H7 (cell line): ENCODE data around the gene AHRR. TPM values are rescaled to one million over a fixed set of nuclear protein-coding genes. Genes with fewer than 3 reads are reported as not detected.
"Not testable (repeated sequence)": the region's sequence is repeated elsewhere in the genome, so short reads cannot be mapped to it uniquely, and the experiment has no call there.

Experiments used
- DNase-seq: peaks from one replicate; pipeline ENCODE4 v3.0.0; 2012
- H3K27me3 ChIP-seq: 2 replicates; pipeline ENCODE4 v1.6.0; 2011; ENCODE audit warnings: mild to moderate bottlenecking, low read length; ENCODE audit not compliant: control insufficient read depth, insufficient read depth
- H3K36me3 ChIP-seq: replicated peaks from 2 replicates; pipeline ENCODE4 v1.5.1; 2011; ENCODE audit warnings: low read length; ENCODE audit not compliant: control insufficient read depth, insufficient read depth
- H3K4me3 ChIP-seq: 2 replicates; pipeline ENCODE4 v1.5.1; 2011; ENCODE audit warnings: low read depth, mild to moderate bottlenecking, control low read depth, low read length, moderate library complexity; ENCODE audit not compliant: insufficient read depth
- total RNA-seq: library from RNA; depleted of rRNA; stranded (reverse); fragments of >200 nt; shearing (Covaris generic); gene quantifications from 2 replicates; pipeline ENCODE4 v1.2.3, GENCODE V29; 2014

Gene AHRR
- total RNA-seq, 1 experiment from 2014 or later, result 1.4 TPM

DNA sequence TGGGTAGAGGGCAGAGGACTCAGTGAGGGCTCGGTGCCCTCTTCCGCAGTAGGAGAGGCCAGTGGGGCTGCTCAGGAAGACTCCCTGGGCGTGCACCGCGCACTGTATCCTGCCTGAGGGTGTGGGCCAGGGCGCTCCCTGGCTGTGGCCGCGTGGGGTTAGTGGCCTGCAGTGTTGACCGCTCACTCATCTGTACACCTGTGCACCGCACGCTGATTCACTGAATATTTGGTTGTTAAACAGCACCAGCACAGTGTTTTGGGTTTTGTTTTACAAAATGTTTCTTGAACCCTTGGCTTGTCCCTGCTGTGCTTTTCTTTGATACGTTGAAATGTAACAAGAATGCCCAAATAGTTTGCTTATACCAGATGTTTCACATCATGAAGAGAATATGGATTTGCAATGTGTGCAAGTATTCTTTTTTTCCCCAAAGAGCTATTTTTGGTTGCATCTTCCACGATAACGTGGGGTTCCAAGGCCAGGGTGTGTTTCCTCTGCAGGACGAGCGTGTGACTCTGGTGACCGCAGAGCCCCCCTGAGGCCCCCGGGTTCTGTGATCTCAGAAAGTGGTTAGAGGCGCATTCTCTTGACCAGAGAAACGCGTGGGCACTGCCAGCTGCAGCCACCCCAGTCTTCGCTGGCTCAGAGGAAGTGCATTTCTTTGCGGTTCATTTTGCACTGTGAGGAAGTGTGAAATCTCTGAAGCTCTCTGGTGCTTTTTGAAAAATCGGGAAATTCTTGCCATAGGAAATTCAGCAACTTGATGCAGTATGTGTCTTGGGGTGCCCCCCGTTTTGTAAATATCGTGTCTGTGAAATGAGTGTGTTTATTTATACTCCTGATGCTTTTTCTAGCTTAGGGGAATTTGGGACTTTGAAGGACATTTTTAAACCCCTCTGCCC lies 46.9 kb downstream of the AHRR start:
- DNase-seq, result no peak
- Histone ChIP-seq H3K27me3 (peaks cover 3% of the 10 kb centered on the region; the same call in 1 of the 2 replicates), H3K36me3 (no peaks in the 10 kb centered on the region), H3K4me3 (no peak overlapping the region)

DNA sequence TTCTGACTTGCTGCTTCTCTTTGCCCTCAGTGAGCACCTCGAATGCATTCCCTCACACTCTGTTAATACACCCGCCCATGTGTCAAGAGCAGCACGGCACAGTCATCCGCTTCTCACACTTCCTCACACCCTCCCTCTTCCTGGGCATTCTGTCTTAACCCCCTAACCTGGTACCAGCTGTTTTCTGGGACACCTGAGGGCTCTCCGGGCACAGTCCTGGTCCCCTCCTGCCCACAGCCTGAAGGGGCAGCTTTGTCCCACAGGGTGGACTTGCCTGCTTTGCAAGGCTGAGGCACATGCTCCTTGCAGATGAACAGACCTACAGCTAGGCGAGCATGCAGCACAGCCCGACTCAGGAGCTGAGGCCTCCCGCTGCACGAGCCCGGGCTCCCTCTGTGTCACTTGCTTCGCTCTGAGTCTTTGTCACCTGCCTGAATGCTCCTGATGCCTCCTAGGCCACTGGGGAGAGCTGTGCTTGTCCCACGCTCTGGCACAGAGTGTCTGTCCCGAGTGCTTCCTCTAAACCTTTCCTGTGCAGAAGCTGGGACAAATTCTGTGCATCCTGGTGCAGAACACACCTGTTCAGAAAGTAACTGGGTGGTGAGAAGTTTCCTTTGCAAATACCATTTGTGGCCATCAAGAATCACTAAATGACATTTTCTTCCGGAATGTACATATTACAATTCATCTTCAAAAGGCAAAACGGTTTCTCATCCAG lies 47.8 kb downstream of the AHRR start:
- DNase-seq, result peak; percentile 48
- H3K27me3 ChIP-seq, result peaks cover 3% of the 10 kb centered on the region; the same call in 1 of the 2 replicates
- no peak overlapping the region for H3K4me3 ChIP-seq
- H3K36me3 ChIP-seq, result no peaks in the 10 kb centered on the region

GRCh38 chr5:369869-370236 lies 48.3 kb downstream of the AHRR start:
- not testable (repeated sequence) for H3K27me3 ChIP-seq, H3K36me3 ChIP-seq
- peak; percentile 30 for DNase-seq

GRCh38 chr5:370311-370958 lies 48.9 kb downstream of the AHRR start:
- no peak for DNase-seq

More at GRCh38 chr5:369869-370236, 48.3 kb downstream of the AHRR start:
- H3K4me3 ChIP-seq, result not testable (repeated sequence)

DNA sequence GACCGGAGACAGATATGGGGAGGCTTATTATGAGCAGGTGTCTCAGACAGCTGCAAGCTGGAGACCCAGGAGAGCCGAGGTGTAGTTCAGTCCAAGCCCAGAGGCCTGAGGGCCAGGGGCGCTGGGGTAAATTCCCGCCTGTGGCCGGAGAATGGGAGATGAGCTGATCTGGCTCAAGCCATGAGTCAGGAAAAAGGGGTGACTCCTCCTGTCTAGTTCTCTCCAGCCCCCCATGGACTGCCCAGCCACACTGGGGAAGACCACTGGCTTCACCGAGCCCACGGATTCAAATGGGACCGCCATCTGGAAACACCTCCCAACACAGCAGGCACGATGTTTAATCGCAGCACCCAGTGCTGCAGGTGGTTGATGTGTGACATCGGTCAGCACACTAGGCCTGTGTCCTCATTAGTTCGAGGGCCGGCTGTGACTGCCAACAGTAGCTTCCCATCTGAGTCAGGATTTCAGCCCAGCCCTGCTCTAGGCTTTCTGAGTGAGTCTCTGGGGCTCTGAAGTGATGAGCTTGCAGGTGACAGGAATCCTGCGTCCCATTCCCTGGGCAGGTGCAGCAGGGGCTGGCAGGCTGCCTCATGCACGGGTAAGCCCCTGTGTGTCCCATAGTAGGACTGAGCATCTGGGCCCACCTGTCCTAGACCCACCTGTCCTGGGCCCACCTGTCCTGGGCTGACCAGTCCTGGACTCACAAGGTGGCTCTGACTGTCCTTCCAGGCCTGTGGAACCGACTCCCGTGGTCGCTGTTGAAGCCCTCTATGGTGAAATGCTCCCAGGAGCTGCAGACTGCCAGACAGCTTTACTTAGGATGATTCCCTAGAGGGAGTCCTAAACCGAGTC lies 49.7 kb downstream of the AHRR start:
- Histone ChIP-seq H3K27me3 (peaks cover 9% of the 10 kb centered on the region), H3K36me3 (no peaks in the 10 kb centered on the region), H3K4me3 (no peak overlapping the region)
- no peak for DNase-seq

More at GRCh38 chr5:370311-370958, 48.9 kb downstream of the AHRR start:
- Histone ChIP-seq H3K36me3 (no peaks in the 10 kb centered on the region), H3K27me3 (peaks cover 9% of the 10 kb centered on the region), H3K4me3 (no peak overlapping the region)

GRCh38 chr5:371811-372555 lies 50.5 kb downstream of the AHRR start:
- peak; percentile 52 for DNase-seq
- Histone ChIP-seq H3K27me3 (peaks cover 9% of the 10 kb centered on the region), H3K4me3 (no peak overlapping the region), H3K36me3 (no peaks in the 10 kb centered on the region)

GRCh38 chr5:372556-372995 lies 51.1 kb downstream of the AHRR start:
- DNase-seq, result peak; percentile 54
- H3K36me3 ChIP-seq, result no peaks in the 10 kb centered on the region

DNA sequence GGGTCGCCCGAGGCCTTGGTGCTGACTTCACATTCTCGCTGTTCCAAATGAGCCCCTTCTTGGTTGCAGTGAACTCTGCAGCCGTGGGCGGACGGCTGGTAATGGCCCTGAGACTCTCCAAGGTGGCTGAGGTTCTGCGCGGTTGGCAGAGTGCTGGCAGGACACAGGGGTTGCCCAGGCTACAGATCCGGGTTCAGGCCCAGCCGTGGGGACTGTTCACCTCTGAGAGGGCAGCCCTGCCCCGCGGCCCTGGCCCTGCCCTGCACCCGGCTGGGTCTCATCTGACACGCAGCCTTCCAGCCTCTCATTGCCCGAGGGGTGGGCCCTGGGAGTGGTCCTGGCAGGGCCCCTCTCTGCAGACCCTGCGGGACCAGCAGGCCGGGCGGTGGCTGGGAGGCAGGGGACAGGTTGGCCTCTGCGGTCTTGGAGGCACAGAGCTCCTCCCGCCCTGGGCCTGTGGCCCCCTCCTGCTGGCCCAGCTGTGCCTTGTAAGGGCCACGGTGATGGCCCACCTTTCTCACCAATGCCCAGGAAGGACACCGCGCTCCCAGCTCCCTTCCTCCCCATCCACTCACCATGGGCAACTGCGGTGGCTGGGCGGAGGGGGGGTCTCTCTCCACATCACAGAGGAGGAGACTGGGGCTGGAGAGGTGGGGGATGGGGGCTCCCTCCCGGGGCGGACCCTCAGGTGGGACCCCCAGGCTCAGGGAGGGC lies 51.6 kb downstream of the AHRR start:
- Histone ChIP-seq H3K36me3 (no peaks in the 10 kb centered on the region), H3K4me3 (peak overlapping the region; percentile 17), H3K27me3 (peaks cover 9% of the 10 kb centered on the region)
- DNase-seq, result peak; percentile 82

More at GRCh38 chr5:372556-372995, 51.1 kb downstream of the AHRR start:
- Histone ChIP-seq H3K27me3 (peaks cover 9% of the 10 kb centered on the region), H3K4me3 (no peak overlapping the region)

DNA sequence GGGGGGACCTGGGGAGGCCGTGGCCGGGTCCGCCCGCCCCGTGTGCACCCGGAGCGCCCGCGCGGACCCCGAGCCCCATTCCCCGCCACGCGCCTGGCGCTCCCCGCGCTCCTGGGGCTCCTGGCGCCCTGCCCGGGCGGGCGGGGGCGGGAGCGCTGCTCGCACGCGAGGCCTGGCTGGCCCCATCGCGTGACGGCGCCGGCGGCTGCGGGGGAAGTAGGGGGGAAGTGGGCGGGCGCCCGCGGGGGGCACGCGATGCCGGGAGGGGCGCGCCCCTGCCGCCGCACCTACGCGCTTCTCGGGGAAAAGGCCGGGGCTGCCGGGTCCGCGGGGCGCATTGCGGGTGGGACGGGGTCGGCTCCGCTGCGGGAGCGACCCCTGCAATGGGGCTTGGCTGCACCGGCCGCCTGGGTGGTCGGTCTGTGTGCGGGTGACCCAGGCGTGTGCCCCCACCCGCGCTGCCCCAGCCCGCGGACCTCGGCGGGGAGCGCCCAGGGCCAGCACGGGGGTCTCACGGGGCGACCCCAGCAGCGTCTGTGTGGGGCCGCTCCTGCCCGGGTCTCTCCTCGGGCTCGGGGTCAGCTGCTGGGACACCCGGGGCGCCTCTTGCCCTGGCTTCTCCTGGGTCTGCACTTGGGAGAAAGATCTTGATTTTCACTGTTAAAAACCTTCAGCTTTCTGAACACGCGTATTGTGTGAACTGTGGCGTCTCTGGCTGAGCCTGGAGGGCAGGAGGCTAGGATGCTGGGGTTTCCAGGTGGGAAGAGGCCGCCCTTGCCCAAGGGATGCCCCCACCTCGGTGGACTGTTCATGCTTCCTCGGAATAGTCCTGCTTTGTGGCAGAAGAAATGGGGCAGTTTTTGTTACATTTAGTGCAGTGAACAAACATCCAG lies 52.4 kb downstream of the AHRR start:
- Histone ChIP-seq H3K27me3 (peaks cover 9% of the 10 kb centered on the region), H3K4me3 (peak overlapping the region; percentile 34), H3K36me3 (no peaks in the 10 kb centered on the region)
- DNase-seq, result peak; percentile 88

DNA sequence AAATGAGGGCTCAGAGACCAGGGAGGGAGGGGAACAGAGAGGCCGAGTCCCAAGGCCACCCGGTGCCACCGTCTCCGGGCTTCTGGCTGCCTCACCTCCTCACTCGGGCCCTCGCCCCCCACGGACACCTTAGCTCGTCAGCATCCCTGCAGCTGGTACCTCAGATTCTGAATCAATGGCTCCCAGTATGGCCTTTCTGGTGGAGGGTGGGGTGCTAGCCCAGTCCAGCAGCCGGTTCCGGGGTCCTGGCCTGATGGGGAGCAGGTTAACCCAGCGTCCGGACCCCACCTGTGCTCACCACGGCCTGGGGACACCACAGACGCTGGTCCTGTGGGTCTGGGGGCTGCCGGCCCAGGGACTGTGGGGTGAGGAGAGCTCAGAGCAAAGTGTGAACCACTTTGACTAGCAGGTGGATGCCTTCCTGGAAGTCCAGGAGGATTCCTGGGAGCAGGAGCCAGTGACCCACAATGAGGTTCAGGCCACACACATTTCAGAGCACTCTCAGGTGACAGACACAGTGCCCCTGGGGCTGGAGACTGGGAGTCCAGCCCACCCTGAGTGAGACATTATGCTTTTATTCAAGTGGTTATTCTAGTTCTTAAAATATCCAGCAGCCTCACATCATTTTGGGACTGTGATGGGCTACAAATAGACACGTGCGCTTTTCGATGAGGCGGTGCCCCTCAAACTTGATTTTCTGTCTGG lies 53.3 kb downstream of the AHRR start:
- Histone ChIP-seq H3K4me3 (no peak overlapping the region), H3K36me3 (no peaks in the 10 kb centered on the region), H3K27me3 (peaks cover 9% of the 10 kb centered on the region)
- DNase-seq, result peak; percentile 66

DNA sequence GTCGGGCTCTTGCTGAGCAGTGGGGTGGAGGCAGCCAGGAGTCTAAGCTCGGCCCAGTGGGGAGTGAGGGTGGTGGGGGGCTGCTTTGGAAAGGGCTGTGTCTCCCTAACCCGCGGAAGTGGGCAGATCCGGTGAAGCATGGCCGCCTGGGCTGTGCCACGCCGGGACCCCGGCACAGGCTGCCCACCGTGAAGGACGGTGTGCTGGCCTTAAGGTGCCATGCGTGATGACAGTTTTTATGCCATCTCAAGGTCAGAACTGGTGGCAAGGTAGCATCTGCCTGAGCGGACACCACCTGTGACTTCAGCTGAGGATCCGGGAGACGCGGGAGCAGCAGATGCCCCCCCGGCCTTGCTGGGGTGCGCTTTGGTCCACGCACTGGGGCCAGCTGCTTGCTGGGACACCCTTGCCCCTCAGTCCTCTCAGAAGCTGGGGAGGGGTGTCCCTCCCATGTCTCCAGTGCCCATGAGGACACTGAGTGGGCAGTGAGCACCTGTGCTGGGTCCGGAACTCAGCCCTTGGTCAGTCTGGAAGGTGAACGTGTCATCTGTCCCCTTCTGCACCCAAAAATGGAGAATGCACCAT lies 53.9 kb downstream of the AHRR start:
- peaks cover 9% of the 10 kb centered on the region for H3K27me3 ChIP-seq
- no peaks in the 10 kb centered on the region for H3K36me3 ChIP-seq
- no peak overlapping the region for H3K4me3 ChIP-seq
- peak; percentile 51 for DNase-seq
